A549 (cell line): ENCODE results near the gene TNIK.
"Not testable (repeated sequence)": the region's sequence is repeated elsewhere in the genome, so short reads cannot be mapped to it uniquely, and the experiment has no call there.

Experiments used
- EP300 ChIP-seq, 2 experiments: fragments of >200 bp; sonication (Bioruptor Twin); formaldehyde crosslinking; IDR thresholded peaks; 2 replicates in 1 of 2; 3 replicates in 1 of 2; pipeline ENCODE4 v1.6.1; 2016 to 2017
- KDM1A ChIP-seq: fragments of 200-600 bp; sonication (generic); IDR thresholded peaks from 2 replicates; pipeline ENCODE4 v1.6.1; 2016; ENCODE audit warnings: low read depth, mild to moderate bottlenecking
- POLR2A ChIP-seq: IDR thresholded peaks from 2 replicates; pipeline ENCODE4 v1.6.1; 2012; ENCODE audit warnings: mild to moderate bottlenecking, low read length
- TF ChIP-seq, protein P1 (sequence below): fragments of >200 bp; sonication (Bioruptor Twin); formaldehyde crosslinking; IDR thresholded peaks from 3 replicates; pipeline ENCODE4 v1.5.1; 2016
- TF ChIP-seq, protein P2 (sequence below): fragments of 150-350 bp; IDR thresholded peaks from 2 replicates; pipeline ENCODE4 v1.6.1; 2014; ENCODE audit warnings: low read depth, mild to moderate bottlenecking, low read length

DNA sequence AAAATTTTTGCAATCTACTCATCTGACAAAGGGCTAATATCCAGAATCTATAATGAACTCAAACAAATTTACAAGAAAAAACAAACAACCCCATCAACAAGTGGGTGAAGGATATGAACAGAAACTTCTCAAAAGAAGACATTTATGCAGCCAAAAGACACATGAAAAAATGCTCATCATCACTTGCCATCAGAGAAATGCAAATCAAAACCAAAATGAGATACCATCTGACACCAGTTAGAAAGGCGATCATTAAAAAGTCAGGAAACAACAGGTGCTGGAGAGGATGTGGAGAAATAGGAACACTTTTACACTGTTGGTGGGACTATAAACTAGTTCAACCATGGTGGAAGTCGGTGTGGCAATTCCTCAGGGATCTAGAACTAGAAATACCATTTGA is 36.1 kb downstream of the TNIK start:
- TF ChIP-seq KDM1A; EP300 (IDR thresholded peaks at IDR 0.05); POLR2A: not testable (repeated sequence)
- TF ChIP-seq, protein P1, sequence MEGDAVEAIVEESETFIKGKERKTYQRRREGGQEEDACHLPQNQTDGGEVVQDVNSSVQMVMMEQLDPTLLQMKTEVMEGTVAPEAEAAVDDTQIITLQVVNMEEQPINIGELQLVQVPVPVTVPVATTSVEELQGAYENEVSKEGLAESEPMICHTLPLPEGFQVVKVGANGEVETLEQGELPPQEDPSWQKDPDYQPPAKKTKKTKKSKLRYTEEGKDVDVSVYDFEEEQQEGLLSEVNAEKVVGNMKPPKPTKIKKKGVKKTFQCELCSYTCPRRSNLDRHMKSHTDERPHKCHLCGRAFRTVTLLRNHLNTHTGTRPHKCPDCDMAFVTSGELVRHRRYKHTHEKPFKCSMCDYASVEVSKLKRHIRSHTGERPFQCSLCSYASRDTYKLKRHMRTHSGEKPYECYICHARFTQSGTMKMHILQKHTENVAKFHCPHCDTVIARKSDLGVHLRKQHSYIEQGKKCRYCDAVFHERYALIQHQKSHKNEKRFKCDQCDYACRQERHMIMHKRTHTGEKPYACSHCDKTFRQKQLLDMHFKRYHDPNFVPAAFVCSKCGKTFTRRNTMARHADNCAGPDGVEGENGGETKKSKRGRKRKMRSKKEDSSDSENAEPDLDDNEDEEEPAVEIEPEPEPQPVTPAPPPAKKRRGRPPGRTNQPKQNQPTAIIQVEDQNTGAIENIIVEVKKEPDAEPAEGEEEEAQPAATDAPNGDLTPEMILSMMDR: not testable (repeated sequence)
- TF ChIP-seq, protein P2, sequence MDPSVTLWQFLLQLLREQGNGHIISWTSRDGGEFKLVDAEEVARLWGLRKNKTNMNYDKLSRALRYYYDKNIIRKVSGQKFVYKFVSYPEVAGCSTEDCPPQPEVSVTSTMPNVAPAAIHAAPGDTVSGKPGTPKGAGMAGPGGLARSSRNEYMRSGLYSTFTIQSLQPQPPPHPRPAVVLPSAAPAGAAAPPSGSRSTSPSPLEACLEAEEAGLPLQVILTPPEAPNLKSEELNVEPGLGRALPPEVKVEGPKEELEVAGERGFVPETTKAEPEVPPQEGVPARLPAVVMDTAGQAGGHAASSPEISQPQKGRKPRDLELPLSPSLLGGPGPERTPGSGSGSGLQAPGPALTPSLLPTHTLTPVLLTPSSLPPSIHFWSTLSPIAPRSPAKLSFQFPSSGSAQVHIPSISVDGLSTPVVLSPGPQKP: not testable (repeated sequence)
